ENCODE data around the gene DZIP3.

- TF ChIP-seq EZH2 (IDR thresholded peaks at IDR 0.05), result no peak
- TF ChIP-seq POLR2AphosphoS5 (IDR thresholded peaks at IDR 0.05; ENCODE audit: borderline replicate concordance, low read depth, low read length), result peak; percentile 44; the same call in 1 of the 2 replicates
These were observed 129.8 kb downstream of the DZIP3 start for GRCh38 chr3:108719178-108719806.

All from SK-N-MC (cell line).